HepG2 (cell line): ENCODE measurements around the gene HOXC4.

ENCODE experiments used
- CREB1 ChIP-seq, 2 experiments: fragments of 450-650 bp in 1 of 2; IDR thresholded peaks; 2 replicates each; pipeline ENCODE4 v1.6.1; 2016 to 2017; ENCODE audit warnings: control low read depth in 1 of 2, mild to moderate bottlenecking in 1 of 2, missing compliant biosample characterization in 1 of 2, missing genetic modification characterization in 1 of 2
- ZNF224 ChIP-seq: sonication (generic); formaldehyde crosslinking; IDR thresholded peaks from 2 replicates; pipeline ENCODE4 v1.5.0; 2020; ENCODE audit warnings: mild to moderate bottlenecking, missing genetic modification reagents
- ZSCAN22 ChIP-seq: sonication (generic); formaldehyde crosslinking; IDR thresholded peaks from 2 replicates; pipeline ENCODE4 v1.4.0; 2020; ENCODE audit warnings: mild to moderate bottlenecking, missing genetic modification reagents

- no peak for TF ChIP-seq CREB1 (IDR thresholded peaks at IDR 0.05)
- TF ChIP-seq CREB1 (CRISPR knock-in tag; IDR thresholded peaks at IDR 0.05), result no peak
- no peak for TF ChIP-seq ZSCAN22 (CRISPR knock-in tag)
- no peak for TF ChIP-seq ZNF224 (CRISPR knock-in tag)
These were observed 35.1 kb upstream of the HOXC4 start for GRCh38 chr12:54018468-54018984.
